T-helper 2 cell treated with Interferon-gamma antibody and Interleukin-4, amounts not matched to agents 5 μg/mL and 100 μg/mL, for 36 hours (primary cell): ENCODE data around the gene CCDC66.

ENCODE experiments used
- DNase-seq: peaks from one replicate; pipeline ENCODE4 v3.0.0; 2021; ENCODE audit warnings: low spot score
- H3K27ac Mint-ChIP-seq: one replicate; pipeline ENCODE4 v1.8.0; 2021; ENCODE audit warnings: mild to moderate bottlenecking, mixed read lengths
- H3K27me3 Mint-ChIP-seq: one replicate; pipeline ENCODE4 v1.8.0; 2021; ENCODE audit warnings: low read depth, mixed read lengths
- H3K36me3 Mint-ChIP-seq: one replicate; pipeline ENCODE4 v1.8.0; 2021; ENCODE audit warnings: low read depth, mixed read lengths
- H3K4me1 Mint-ChIP-seq: one replicate; pipeline ENCODE4 v1.8.0; 2021; ENCODE audit warnings: low read depth, mixed read lengths
- H3K4me3 Mint-ChIP-seq: one replicate; pipeline ENCODE4 v1.8.0; 2022; ENCODE audit warnings: mild to moderate bottlenecking, moderate library complexity, mixed read lengths
- H3K9me3 Mint-ChIP-seq: one replicate; pipeline ENCODE4 v1.8.0; 2021; ENCODE audit warnings: mixed read lengths

CCDC66 gene

GRCh38 chr3:56633181-56633580 lies 76.2 kb downstream of the CCDC66 start:
- Mint-ChIP-seq H3K36me3 (peaks cover 45% of the 10 kb centered on the region), H3K4me3 (no peak overlapping the region), H3K27ac (no peak overlapping the region), H3K9me3 (no peaks in the 10 kb centered on the region), H3K4me1 (no peaks in the 10 kb centered on the region), H3K27me3 (no peaks in the 10 kb centered on the region)
- no peak for DNase-seq

DNA sequence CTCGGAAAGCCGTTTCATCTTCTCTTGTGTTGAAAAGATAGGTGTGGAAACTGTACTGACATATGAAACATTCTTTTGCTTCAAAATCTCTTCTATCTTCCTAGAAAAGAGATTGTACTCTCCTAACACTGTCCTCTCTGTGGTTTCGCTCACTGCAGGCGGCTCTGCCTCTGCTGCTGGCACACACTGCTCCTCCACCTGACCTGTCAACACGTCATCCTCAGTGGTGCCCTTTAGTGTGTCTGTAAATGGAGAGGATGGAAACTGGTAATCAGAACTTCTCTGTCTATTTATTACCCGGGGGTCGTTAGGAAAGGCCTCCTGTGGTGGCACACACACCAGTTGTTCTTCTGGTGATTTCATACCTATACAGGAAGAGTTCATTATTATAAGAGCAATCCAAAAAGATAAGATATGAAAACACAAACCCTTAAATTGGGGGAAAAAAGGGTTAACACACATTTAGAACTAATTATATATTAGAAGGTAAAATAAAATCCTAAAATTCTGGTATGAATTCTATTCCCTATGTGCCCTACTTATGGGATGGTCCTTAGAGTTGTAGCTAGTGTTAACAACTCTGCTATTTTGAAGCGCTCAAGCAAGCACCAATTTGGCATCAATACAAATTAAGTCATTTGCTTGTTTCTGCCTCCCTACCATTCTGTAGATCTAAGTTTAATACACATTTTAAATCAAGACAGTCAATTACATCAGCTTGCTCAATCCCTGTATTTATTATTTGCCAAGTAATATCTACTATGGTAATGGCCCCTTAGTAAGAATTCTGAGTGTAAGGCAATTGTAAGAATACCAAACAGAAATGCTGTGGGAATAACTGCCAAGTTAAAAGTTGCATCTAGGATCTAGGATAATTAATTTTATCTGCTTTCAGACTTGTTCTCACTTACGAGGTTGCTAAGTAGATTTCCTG lies 76.9 kb downstream of the CCDC66 start:
- Mint-ChIP-seq H3K9me3 (no peaks in the 10 kb centered on the region), H3K4me3 (no peak overlapping the region)

DNA sequence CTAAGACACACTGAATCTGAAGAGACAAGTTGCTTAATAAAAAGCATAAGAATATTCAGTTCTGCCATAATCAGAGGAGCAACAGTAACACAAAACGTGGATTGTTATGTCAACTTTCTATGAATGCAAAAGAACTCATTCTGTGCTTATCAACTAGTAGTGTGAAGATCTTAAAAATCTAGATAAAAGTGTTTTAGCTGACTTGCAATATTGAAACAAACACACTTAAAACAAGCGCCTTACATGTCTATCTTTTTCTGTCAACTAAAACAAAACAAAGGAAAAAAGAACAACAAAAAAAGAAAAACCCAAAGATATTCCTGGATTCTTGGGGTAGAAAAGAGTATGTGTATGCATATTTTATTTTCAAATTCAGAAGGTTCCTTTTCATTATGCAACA lies 88.4 kb downstream of the CCDC66 start:
- DNase-seq = no peak
- no peaks in the 10 kb centered on the region for H3K27me3 Mint-ChIP-seq
- H3K9me3 Mint-ChIP-seq = no peaks in the 10 kb centered on the region
- no peak overlapping the region for H3K27ac Mint-ChIP-seq
- no peak overlapping the region for H3K4me3 Mint-ChIP-seq
- H3K4me1 Mint-ChIP-seq = peaks cover 3% of the 10 kb centered on the region
- peaks cover 67% of the 10 kb centered on the region for H3K36me3 Mint-ChIP-seq

More for the DNA sequence above, 76.9 kb downstream of the CCDC66 start:
- H3K4me1 Mint-ChIP-seq = no peaks in the 10 kb centered on the region
- no peak overlapping the region for H3K27ac Mint-ChIP-seq
- DNase-seq = no peak
- peaks cover 43% of the 10 kb centered on the region for H3K36me3 Mint-ChIP-seq
- H3K27me3 Mint-ChIP-seq = no peaks in the 10 kb centered on the region

DNA sequence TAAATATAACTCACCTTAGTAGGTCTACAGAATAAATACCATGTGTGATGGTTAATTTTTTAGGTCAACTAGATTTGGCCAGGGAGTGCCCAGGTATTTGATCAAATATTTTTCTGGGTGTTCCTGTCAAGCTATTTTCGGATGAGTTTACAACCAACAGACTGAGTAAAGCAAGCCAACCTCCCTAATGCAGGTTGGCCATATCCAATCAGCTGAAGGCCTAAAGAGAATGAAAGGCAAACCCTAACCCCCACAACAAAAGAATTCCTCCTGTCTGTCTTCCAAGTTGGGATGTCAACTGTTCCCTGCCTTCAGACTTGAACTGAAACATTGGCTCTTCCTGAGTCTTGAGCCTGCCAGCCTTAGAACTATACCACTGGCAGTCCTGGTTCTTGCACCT lies 97.5 kb downstream of the CCDC66 start:
- no peak for DNase-seq
- H3K36me3 Mint-ChIP-seq = peaks cover 74% of the 10 kb centered on the region
- H3K27ac Mint-ChIP-seq = no peak overlapping the region
- H3K27me3 Mint-ChIP-seq = no peaks in the 10 kb centered on the region
- no peak overlapping the region for H3K4me3 Mint-ChIP-seq
- peaks cover 12% of the 10 kb centered on the region for H3K4me1 Mint-ChIP-seq
- H3K9me3 Mint-ChIP-seq = no peaks in the 10 kb centered on the region

- Mint-ChIP-seq H3K4me3 (no peak overlapping the region), H3K9me3 (no peaks in the 10 kb centered on the region), H3K36me3 (peaks cover 74% of the 10 kb centered on the region), H3K27ac (no peak overlapping the region), H3K4me1 (peaks cover 14% of the 10 kb centered on the region), H3K27me3 (no peaks in the 10 kb centered on the region)
- no peak for DNase-seq
Measured at GRCh38 chr3:56655709-56656108, 98.7 kb downstream of the CCDC66 start.

- no peaks in the 10 kb centered on the region for H3K9me3 Mint-ChIP-seq
- peaks cover 17% of the 10 kb centered on the region for H3K4me1 Mint-ChIP-seq
- H3K27ac Mint-ChIP-seq = no peak overlapping the region
- no peak overlapping the region for H3K4me3 Mint-ChIP-seq
- no peaks in the 10 kb centered on the region for H3K27me3 Mint-ChIP-seq
- DNase-seq = no peak
- peaks cover 67% of the 10 kb centered on the region for H3K36me3 Mint-ChIP-seq
Measured at GRCh38 chr3:56664823-56665222, 107.8 kb downstream of the CCDC66 start.

DNA sequence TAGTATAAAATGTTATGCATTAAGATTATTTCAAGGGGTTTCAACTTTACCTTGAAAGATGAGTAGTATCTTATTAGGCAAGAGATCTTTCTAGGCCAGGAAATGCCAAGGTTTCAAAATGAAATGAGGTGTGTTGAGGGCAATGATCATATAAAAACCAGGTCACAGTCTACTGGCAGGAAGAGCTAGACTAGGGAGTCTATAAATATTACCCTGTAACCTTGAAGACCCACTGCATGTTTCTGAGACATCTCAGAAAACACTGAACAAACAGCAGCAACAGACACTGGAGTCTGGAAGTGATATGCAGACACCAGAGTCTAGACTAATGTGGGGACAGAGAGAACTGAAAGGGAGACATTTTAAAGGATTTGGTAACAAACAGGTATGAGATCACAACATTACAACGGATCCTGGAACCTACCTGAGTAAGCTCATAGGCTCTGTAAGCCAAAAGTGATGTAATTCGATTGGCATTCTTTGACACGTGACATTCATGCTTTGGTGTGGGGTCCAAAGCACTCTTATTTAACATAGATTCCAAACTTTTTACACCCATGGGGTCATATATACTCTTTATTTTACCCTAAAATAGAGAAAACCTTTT lies 111.1 kb downstream of the CCDC66 start:
- peaks cover 15% of the 10 kb centered on the region for H3K4me1 Mint-ChIP-seq
- H3K36me3 Mint-ChIP-seq = peaks cover 77% of the 10 kb centered on the region
- no peak overlapping the region for H3K4me3 Mint-ChIP-seq
- H3K9me3 Mint-ChIP-seq = peaks cover 7% of the 10 kb centered on the region
- H3K27me3 Mint-ChIP-seq = no peaks in the 10 kb centered on the region
- DNase-seq = no peak
- no peak overlapping the region for H3K27ac Mint-ChIP-seq
